D721Med (cell line): ENCODE measurements around the gene SNRPA.

Experiments
- DNase-seq: peaks from one replicate; pipeline ENCODE4 v3.0.0; 2011; ENCODE audit warnings: low spot score; ENCODE audit not compliant: insufficient read length
- FAIRE-seq: peaks from 2 replicates; lab custom pipeline; 2011; peaks lifted over from hg19 to GRCh38; lab: Jason Lieb, UNC
- CTCF ChIP-seq: IDR thresholded peaks from 2 replicates; pipeline ENCODE4 v1.5.1; 2012; ENCODE audit warnings: mild to moderate bottlenecking, control low read depth; ENCODE audit not compliant: insufficient read depth; ENCODE audit errors: missing control alignments

The SNRPA gene

GRCh38 chr19:40716482-40717324, 34.3 kb upstream of the SNRPA start, which contains the start of the genes COQ8B and ITPKC:
TSS of gene COQ8B (minus strand) at chr19:40716886. CDS start at chr19:40714632, 2,254 bp downstream.
TSS of gene ITPKC (plus strand) at chr19:40717112. CDS start at chr19:40717136, 24 bp downstream.
- DNase-seq (peak; percentile 86), FAIRE-seq (no peak)
- no peak for TF ChIP-seq CTCF

GRCh38 chr19:40717325-40717879, 33.6 kb upstream of the SNRPA start:
- FAIRE-seq: no peak
- TF ChIP-seq CTCF: no peak
- no peak for DNase-seq

GRCh38 chr19:40717880-40718773, 32.9 kb upstream of the SNRPA start:
- no peak for TF ChIP-seq CTCF
- DNase-seq: no peak
- FAIRE-seq: no peak

- no peak for TF ChIP-seq CTCF
- no peak for FAIRE-seq
- no peak for DNase-seq
Observed at GRCh38 chr19:40718774-40719391, 32.1 kb upstream of the SNRPA start.

GRCh38 chr19:40719414-40719894, 31.5 kb upstream of the SNRPA start:
- no peak for TF ChIP-seq CTCF
- FAIRE-seq: no peak
- no peak for DNase-seq

GRCh38 chr19:40721140-40721486, 29.9 kb upstream of the SNRPA start:
- DNase-seq (no peak), FAIRE-seq (no peak)
- no peak for TF ChIP-seq CTCF
